ENCODE measurements around the gene KCNJ14.

DNA sequence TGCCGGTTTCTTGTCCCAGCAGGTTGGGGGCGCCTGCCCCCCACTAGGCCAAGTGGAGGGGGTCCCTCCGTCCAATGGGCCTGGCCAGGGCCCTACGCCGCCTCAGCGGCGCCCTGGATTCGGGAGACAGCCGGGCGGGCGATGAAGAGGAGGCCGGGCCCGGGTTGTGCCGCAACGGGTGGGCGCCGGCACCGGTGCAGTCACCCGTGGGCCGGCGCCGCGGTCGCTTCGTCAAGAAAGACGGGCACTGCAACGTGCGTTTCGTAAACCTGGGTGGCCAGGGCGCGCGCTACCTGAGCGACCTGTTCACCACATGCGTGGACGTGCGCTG, 6.2 kb downstream of the KCNJ14 start:
- TF ChIP-seq RFX5 (IDR thresholded peaks at IDR 0.05; ENCODE audit: low read depth, low read length) (no peak), MAZ (IDR thresholded peaks at IDR 0.05; ENCODE audit: borderline replicate concordance, low read depth, low read length) (no peak), POLR2A (IDR thresholded peaks at IDR 0.05; ENCODE audit: low read depth, low read length) (no peak), RAD21 (IDR thresholded peaks at IDR 0.05; ENCODE audit: low read length) (no peak), RCOR1 (IDR thresholded peaks at IDR 0.05; ENCODE audit: insufficient replicate concordance, low read length) (no peak), MAFK (IDR thresholded peaks at IDR 0.05; ENCODE audit: low read depth, low read length) (no peak), SMC3 (IDR thresholded peaks at IDR 0.05; ENCODE audit: low read depth, low read length) (no peak), FOS (IDR thresholded peaks at IDR 0.05; ENCODE audit: low read depth, low read length) (no peak), CEBPB (IDR thresholded peaks at IDR 0.05; ENCODE audit: low read depth, low read length) (no peak)
- TF ChIP-seq, protein P1, sequence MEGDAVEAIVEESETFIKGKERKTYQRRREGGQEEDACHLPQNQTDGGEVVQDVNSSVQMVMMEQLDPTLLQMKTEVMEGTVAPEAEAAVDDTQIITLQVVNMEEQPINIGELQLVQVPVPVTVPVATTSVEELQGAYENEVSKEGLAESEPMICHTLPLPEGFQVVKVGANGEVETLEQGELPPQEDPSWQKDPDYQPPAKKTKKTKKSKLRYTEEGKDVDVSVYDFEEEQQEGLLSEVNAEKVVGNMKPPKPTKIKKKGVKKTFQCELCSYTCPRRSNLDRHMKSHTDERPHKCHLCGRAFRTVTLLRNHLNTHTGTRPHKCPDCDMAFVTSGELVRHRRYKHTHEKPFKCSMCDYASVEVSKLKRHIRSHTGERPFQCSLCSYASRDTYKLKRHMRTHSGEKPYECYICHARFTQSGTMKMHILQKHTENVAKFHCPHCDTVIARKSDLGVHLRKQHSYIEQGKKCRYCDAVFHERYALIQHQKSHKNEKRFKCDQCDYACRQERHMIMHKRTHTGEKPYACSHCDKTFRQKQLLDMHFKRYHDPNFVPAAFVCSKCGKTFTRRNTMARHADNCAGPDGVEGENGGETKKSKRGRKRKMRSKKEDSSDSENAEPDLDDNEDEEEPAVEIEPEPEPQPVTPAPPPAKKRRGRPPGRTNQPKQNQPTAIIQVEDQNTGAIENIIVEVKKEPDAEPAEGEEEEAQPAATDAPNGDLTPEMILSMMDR (conservative IDR thresholded peaks at IDR 0.05; ENCODE audit: low read depth, low read length): no peak
- TF ChIP-seq, protein P2, sequence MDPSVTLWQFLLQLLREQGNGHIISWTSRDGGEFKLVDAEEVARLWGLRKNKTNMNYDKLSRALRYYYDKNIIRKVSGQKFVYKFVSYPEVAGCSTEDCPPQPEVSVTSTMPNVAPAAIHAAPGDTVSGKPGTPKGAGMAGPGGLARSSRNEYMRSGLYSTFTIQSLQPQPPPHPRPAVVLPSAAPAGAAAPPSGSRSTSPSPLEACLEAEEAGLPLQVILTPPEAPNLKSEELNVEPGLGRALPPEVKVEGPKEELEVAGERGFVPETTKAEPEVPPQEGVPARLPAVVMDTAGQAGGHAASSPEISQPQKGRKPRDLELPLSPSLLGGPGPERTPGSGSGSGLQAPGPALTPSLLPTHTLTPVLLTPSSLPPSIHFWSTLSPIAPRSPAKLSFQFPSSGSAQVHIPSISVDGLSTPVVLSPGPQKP (IDR thresholded peaks at IDR 0.05; ENCODE audit: borderline replicate concordance, low read depth, low read length): no peak
- TF ChIP-seq, protein P3, sequence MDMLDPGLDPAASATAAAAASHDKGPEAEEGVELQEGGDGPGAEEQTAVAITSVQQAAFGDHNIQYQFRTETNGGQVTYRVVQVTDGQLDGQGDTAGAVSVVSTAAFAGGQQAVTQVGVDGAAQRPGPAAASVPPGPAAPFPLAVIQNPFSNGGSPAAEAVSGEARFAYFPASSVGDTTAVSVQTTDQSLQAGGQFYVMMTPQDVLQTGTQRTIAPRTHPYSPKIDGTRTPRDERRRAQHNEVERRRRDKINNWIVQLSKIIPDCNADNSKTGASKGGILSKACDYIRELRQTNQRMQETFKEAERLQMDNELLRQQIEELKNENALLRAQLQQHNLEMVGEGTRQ (IDR thresholded peaks at IDR 0.05; ENCODE audit: low read depth, low read length): no peak

All from IMR-90 (cell line).